KG1 (cell line): ENCODE data around the gene CD58.

Experiments
- DNase-seq: peaks from one replicate; lab custom pipeline; 2025; lab: John Stamatoyannopoulos, UW

CD58 gene

DNA sequence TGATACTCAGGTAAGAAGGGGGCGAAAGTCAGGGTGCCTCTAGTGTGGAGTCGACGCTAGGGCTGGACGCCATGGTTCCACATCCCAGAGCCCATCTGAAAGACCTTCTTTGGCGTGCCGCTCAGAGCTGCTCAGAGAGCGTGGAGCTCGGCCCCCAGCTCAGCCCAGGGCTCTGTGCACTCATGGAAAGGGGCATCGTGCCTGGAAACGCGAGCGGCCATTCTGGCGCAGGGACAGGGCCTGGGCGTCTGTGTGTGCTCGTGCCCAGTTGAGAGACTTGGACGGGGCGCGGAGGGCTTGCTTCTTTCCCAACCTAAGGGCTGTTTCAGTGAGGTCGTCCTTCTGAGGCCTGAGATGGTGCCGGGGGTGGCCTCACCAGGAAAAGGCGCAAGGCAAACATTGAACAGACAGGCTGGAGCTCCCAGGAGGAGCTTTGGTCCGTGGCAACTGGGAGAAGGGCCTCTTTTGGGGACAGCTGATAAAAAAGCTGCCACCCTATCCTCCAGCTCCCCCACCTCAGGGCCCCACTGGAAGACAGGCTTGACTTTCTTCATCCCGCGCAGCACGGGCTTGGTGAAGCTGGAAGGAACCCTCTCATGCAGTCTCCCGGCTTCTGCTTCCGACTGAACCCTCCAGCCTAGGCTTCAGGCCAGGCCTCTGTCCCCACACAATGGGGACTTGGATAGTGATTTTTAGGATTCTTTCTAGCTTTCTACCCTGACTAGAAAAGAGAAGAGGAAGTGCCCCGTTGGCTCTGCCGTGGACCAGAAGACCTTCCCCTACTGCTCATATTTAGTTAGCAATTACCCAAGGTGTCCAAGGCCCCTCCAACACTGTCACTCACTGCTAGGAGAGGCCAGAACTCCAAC, 77.1 kb downstream of the CD58 start:
- no peak for DNase-seq

- no peak for DNase-seq
These were observed 77.8 kb downstream of the CD58 start for GRCh38 chr1:116493036-116493435.

DNA sequence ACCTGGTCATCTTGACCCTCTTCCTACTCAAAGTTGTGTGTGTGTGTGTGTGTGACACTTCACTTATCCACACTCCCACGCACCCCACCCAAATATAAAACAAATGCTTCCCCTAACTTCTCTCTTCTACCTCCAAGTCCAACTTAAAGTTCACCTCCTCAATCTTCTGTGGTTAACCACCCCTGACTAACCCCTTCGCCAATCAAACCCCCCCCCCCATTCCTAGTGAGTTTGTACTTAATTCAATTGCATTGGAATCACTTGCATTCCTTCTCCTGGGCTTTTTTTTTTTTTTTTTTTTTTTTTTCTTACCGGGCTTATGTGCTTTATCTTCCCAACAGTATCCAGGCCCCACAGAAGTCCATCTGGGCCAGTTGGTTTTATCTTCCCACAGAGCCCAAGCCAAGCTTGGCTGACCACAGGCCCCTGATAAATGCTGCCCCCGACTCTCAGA, 78.4 kb downstream of the CD58 start:
- no peak for DNase-seq

GRCh38 chr1:116491700-116492357, 79.0 kb downstream of the CD58 start:
- DNase-seq = no peak

DNA sequence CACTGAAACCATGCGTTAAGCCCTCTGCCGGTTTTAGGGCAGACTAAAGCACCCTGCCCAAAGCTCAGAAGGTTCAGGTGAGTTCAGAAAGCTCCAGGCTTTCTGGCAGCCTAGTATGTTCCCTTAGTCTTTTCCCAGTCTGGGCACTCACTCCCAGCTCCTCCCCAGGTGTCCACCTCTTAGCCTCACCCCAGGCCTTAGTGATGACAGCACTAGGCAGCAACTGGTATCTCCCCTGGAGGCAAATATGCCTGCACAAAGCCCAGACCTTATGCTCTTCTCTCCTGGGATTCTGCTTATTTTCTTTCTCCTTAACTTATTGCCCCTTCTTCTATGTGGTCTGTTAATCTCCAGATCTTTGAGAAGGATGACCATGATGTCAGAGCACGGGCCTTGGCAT, 80.2 kb downstream of the CD58 start:
- no peak for DNase-seq

DNA sequence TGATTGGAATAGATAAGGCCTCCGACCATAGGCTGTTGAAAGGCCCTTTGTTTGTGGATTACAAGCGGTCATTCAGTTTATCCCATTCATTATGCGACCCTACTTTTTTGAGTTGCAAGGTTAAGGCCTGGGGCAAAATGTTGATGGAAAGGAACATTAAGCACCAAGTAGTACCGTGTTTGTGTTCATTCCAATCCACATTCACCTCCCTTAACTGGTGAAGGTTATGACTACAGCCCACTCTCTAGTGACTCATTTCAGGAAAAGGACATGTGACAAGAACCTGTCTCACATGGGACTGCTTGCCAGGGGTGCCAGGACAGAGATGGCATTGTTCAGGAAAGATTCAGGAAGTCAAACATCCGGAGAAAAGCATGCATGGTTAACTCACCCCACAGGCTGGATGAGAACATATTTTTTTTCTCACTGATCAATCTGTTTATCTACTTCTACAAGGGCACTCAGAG, 81.6 kb downstream of the CD58 start:
- no peak for DNase-seq

- DNase-seq = no peak
These were observed 82.8 kb downstream of the CD58 start for GRCh38 chr1:116488071-116488470.

GRCh38 chr1:116487583-116487982, 83.2 kb downstream of the CD58 start:
- DNase-seq = no peak

DNA sequence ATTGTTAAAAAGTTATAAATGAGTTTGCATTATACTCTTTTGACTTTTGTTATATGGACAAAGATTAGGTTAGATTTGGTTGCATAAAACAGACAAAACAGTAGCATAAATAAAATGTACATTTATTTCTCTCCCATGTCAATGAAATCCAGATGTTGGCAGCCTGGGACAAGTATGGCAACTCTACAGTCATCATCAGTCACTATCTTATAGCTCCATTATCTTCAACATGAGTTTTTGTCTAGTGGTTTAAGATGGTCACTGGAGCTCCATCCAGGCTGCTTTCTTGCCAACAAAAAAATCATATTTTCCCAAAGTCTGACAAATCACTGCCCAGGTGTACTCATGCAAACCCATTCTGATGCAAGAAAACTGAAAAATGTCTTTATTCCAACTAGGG, 83.8 kb downstream of the CD58 start:
- DNase-seq = no peak

DNA sequence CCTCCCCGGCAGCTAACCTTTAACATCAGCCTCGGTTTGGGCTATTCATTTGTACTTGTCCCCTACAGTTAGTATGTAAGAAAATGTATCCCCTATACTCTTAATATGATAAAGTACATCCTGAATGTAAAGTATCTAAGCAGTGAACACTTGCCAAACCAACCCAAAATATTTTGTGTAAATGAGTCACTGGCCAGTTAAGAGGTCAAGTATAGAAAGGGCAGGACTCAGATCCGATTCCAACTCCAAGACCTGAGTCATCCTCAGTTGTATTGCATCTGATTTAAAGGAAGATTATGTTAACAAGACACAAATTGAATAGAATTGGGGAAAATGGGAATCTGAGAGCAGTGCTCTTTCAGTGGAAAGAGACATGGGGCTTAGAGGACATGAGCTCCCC, 84.4 kb downstream of the CD58 start:
- DNase-seq = no peak

- no peak for DNase-seq
These were observed 84.8 kb downstream of the CD58 start for GRCh38 chr1:116485976-116486375.

- DNase-seq = peak; percentile 67
These were observed 85.6 kb downstream of the CD58 start for GRCh38 chr1:116485071-116485735.

- no peak for DNase-seq
These were observed 87.1 kb downstream of the CD58 start for GRCh38 chr1:116483481-116484309.

DNA sequence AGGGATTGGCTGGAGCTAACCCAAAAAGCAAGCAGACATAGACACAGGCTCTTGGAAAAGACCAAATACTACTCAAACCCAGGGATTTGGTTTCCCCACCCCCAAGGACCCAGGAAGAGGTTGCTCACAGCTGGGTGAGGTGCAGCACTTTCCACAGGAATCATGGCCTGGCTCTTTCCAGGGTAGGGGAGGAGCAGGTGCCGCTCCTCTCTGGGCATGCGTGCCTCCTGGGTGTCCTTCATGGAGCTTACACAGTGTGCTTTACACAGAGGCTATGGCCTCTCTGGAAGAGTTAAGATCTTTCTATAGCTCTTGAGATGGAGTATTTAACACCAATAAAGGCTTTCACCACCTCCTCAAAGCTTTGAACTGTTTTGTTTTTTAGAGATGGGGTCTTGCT, 88.3 kb downstream of the CD58 start:
- no peak for DNase-seq

DNA sequence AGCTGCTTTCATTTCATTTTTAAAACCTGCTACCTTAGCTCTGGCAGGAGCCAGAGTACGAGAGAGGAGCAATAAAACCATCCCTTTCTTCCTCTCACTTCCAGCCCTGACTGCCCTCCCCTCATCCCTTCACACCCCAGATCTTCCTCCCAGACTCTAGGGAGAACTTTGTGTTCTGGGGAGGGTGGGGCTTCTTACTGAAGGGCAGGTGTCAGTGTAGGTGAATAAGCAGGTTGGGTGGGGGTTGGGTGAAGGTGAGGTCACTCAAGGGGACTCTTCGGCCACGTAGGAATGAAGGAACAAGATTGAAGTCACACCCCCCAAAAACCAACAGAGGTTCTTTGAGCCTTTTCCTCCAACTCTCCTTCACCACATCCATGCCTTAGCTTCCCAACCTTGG, 88.9 kb downstream of the CD58 start:
- no peak for DNase-seq

DNA sequence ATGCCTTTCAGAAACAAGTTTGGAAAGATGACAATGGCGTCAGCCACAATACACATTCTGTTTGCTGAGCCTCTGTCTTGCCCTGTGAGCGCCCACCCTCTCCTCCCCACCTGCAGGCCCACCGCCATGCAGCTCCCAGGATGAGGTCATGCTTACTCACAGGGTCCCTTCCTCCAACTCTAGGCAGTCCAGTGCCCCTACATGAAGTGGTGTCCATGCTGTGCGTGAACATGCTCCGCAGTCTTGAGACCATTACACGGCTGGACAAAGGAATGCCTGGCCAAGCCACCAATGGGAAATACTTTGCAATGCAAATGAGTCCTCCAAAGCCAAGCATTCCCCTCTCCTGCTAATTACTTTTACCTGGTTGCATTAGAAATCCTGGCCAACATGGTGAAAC, 92.2 kb downstream of the CD58 start:
- no peak for DNase-seq

DNA sequence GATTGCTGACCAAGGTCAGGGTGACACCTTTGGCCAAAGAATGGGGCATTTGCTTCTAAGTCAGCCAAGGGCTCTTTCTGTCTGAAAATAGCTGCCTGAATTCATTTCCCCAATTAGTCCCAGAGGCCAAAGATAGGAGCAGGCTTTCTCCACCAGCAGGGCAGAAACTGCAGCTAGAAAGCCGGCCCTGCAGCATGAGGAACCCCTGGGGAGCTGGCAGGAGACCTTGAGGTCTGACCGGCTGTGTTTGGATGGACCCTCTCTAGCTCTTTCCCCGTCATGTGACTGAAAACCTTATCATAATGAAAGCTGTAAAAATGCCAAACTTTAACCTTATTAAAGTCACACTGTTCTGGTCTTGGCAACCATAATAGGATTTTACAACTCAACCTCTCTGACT, 93.4 kb downstream of the CD58 start:
- no peak for DNase-seq

GRCh38 chr1:116476321-116476720, 94.5 kb downstream of the CD58 start:
- no peak for DNase-seq

DNA sequence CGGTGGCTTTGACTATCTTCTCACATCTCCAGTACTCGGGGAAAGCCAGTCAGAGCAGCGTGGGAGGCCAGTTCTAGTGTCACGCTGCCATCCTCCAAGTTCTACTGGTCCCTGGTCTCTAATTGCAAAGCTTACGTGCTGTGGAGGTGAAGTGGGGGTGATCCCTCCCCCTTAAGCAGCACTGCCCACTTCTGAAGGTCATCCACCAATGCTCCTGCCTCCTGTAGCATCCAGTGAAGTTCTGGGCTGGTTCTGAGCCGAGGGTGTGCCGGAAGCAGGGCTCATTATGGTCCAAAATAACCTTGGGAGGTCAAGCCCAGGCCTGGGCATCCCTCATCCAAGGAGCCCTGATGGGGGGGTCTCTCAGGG, 95.0 kb downstream of the CD58 start:
- no peak for DNase-seq

- DNase-seq = no peak
These were observed 95.6 kb downstream of the CD58 start for GRCh38 chr1:116474921-116475849.

- DNase-seq = no peak
These were observed 98.3 kb downstream of the CD58 start for GRCh38 chr1:116472431-116472961.
